Measurements from ENCODE around the gene BARX2.

BARX2 gene

GRCh38 chr11:129373489-129373953 is 2.1 kb upstream of the BARX2 start:
- Histone ChIP-seq H3K27ac (ENCODE audit: poor library complexity, severe bottlenecking) (no peak overlapping the region), H3K4me1 (ENCODE audit: insufficient read depth, poor library complexity, severe bottlenecking) (peaks cover 2% of the 10 kb centered on the region), H3K9me3 (ENCODE audit: severe bottlenecking) (no peaks in the 10 kb centered on the region), H3K4me3 (ENCODE audit: severe bottlenecking) (peak overlapping the region; percentile 12), H3K36me3 (ENCODE audit: low read depth) (no peaks in the 10 kb centered on the region), H3K27me3 (ENCODE audit: insufficient read depth, poor library complexity, severe bottlenecking) (peaks cover 43% of the 10 kb centered on the region)
- TF ChIP-seq, protein P1, sequence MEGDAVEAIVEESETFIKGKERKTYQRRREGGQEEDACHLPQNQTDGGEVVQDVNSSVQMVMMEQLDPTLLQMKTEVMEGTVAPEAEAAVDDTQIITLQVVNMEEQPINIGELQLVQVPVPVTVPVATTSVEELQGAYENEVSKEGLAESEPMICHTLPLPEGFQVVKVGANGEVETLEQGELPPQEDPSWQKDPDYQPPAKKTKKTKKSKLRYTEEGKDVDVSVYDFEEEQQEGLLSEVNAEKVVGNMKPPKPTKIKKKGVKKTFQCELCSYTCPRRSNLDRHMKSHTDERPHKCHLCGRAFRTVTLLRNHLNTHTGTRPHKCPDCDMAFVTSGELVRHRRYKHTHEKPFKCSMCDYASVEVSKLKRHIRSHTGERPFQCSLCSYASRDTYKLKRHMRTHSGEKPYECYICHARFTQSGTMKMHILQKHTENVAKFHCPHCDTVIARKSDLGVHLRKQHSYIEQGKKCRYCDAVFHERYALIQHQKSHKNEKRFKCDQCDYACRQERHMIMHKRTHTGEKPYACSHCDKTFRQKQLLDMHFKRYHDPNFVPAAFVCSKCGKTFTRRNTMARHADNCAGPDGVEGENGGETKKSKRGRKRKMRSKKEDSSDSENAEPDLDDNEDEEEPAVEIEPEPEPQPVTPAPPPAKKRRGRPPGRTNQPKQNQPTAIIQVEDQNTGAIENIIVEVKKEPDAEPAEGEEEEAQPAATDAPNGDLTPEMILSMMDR (IDR thresholded peaks at IDR 0.05; ENCODE audit: poor library complexity, severe bottlenecking), result no peak
- ATAC-seq (ENCODE audit: low read depth) (no peak), DNase-seq (ENCODE audit: low spot score) (no peak)

GRCh38 chr11:129374081-129374992 is 1.3 kb upstream of the BARX2 start:
- ATAC-seq (ENCODE audit: low read depth), result no peak
- peaks cover 36% of the 10 kb centered on the region for H3K27me3 ChIP-seq (ENCODE audit: insufficient read depth, poor library complexity, severe bottlenecking)
- no peaks in the 10 kb centered on the region for H3K36me3 ChIP-seq (ENCODE audit: low read depth)
- H3K9me3 ChIP-seq (ENCODE audit: severe bottlenecking), result no peaks in the 10 kb centered on the region
- peak overlapping the region; percentile 3 for H3K4me3 ChIP-seq (ENCODE audit: severe bottlenecking)
- TF ChIP-seq, protein P1 (IDR thresholded peaks at IDR 0.05; ENCODE audit: poor library complexity, severe bottlenecking), result no peak
- DNase-seq (ENCODE audit: low spot score), result no peak
- peaks cover 2% of the 10 kb centered on the region for H3K4me1 ChIP-seq (ENCODE audit: insufficient read depth, poor library complexity, severe bottlenecking)
- no peak overlapping the region for H3K27ac ChIP-seq (ENCODE audit: poor library complexity, severe bottlenecking)

- Histone ChIP-seq H3K27ac (ENCODE audit: poor library complexity, severe bottlenecking) (no peak overlapping the region), H3K36me3 (ENCODE audit: low read depth) (no peaks in the 10 kb centered on the region), H3K27me3 (ENCODE audit: insufficient read depth, poor library complexity, severe bottlenecking) (peaks cover 36% of the 10 kb centered on the region), H3K4me3 (ENCODE audit: severe bottlenecking) (peak overlapping the region; percentile 47), H3K9me3 (ENCODE audit: severe bottlenecking) (no peaks in the 10 kb centered on the region), H3K4me1 (ENCODE audit: insufficient read depth, poor library complexity, severe bottlenecking) (peaks cover 2% of the 10 kb centered on the region)
- ATAC-seq (ENCODE audit: low read depth) (peak; percentile 73), DNase-seq (ENCODE audit: low spot score) (no peak)
- TF ChIP-seq, protein P1 (IDR thresholded peaks at IDR 0.05; ENCODE audit: poor library complexity, severe bottlenecking), result no peak
These were observed 476 bp upstream of the BARX2 start for GRCh38 chr11:129374993-129375750.

DNA sequence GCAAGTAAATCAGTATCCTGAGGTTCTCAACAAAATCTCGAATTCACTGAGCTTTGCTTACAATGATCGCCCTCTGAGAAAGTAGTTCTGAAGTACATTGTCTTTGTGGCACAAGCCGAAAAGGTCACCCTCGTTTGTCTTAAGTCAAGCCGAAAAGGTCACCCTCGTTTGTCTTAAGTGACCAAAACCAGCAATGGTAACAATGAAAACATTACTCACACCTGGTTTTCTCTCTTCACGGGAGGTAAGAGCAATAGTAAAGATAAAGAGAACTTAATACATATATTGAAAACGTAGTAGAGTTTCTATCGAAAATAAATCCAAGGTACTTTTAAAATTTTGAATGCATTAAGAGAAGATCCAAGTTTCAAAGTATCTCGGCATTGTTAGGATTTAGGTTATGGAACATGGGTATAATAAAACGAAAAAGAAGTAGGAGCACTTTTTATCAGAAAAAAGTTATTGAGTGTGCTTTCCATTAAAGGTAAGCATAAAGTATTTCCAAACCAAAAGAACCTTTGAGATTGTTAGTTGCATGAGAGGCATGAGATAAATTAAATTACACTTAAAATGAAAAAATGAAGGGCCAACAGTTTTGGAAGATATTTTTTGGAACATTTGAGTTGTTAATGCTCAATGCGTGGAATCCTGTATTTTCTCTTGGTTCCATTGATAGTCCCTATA is 1.2 kb downstream of the BARX2 start:
- peaks cover 35% of the 10 kb centered on the region for H3K27me3 ChIP-seq (ENCODE audit: insufficient read depth, poor library complexity, severe bottlenecking)
- peak overlapping the region; percentile 47 for H3K4me3 ChIP-seq (ENCODE audit: severe bottlenecking)
- no peaks in the 10 kb centered on the region for H3K9me3 ChIP-seq (ENCODE audit: severe bottlenecking)
- ATAC-seq (ENCODE audit: low read depth) (no peak), DNase-seq (ENCODE audit: low spot score) (no peak)
- H3K4me1 ChIP-seq (ENCODE audit: insufficient read depth, poor library complexity, severe bottlenecking), result peaks cover 2% of the 10 kb centered on the region
- TF ChIP-seq, protein P1 (IDR thresholded peaks at IDR 0.05; ENCODE audit: poor library complexity, severe bottlenecking), result no peak
- H3K27ac ChIP-seq (ENCODE audit: poor library complexity, severe bottlenecking), result peak overlapping the region; percentile 22
- no peaks in the 10 kb centered on the region for H3K36me3 ChIP-seq (ENCODE audit: low read depth)
